HL-60 (cell line): ENCODE measurements around the gene SLC34A1.

Source experiments
- TF ChIP-seq, protein P1 (sequence below): IDR thresholded peaks from one replicate; pipeline ENCODE4 v1.5.1; 2011; ENCODE audit warnings: low read length, control low read depth, inconsistent platforms; ENCODE audit not compliant: insufficient read depth
- TF ChIP-seq, protein P2 (sequence below): IDR thresholded peaks from 2 replicates; pipeline ENCODE4 v1.6.1; 2012; ENCODE audit warnings: low read depth; ENCODE audit not compliant: insufficient replicate concordance

DNA sequence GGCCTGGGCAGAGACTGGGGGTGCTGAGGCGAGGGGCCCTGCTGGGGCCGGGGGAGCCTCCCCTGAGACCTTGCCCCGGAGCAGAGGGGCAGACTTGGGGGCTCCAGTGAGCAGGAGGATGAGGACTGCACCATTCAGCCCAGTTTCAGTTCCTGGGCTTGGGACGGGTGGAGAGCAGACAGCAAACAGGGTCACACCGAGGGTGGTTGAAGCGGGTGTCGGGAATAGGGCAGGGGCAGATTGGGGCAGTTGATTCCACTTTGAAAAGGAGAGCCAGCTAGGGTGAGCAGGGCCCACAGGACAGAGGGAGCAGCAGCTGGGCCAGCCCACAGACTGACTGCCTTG, 46.7 kb downstream of the SLC34A1 start:
- TF ChIP-seq, protein P1, sequence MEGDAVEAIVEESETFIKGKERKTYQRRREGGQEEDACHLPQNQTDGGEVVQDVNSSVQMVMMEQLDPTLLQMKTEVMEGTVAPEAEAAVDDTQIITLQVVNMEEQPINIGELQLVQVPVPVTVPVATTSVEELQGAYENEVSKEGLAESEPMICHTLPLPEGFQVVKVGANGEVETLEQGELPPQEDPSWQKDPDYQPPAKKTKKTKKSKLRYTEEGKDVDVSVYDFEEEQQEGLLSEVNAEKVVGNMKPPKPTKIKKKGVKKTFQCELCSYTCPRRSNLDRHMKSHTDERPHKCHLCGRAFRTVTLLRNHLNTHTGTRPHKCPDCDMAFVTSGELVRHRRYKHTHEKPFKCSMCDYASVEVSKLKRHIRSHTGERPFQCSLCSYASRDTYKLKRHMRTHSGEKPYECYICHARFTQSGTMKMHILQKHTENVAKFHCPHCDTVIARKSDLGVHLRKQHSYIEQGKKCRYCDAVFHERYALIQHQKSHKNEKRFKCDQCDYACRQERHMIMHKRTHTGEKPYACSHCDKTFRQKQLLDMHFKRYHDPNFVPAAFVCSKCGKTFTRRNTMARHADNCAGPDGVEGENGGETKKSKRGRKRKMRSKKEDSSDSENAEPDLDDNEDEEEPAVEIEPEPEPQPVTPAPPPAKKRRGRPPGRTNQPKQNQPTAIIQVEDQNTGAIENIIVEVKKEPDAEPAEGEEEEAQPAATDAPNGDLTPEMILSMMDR = no peak
- TF ChIP-seq, protein P2, sequence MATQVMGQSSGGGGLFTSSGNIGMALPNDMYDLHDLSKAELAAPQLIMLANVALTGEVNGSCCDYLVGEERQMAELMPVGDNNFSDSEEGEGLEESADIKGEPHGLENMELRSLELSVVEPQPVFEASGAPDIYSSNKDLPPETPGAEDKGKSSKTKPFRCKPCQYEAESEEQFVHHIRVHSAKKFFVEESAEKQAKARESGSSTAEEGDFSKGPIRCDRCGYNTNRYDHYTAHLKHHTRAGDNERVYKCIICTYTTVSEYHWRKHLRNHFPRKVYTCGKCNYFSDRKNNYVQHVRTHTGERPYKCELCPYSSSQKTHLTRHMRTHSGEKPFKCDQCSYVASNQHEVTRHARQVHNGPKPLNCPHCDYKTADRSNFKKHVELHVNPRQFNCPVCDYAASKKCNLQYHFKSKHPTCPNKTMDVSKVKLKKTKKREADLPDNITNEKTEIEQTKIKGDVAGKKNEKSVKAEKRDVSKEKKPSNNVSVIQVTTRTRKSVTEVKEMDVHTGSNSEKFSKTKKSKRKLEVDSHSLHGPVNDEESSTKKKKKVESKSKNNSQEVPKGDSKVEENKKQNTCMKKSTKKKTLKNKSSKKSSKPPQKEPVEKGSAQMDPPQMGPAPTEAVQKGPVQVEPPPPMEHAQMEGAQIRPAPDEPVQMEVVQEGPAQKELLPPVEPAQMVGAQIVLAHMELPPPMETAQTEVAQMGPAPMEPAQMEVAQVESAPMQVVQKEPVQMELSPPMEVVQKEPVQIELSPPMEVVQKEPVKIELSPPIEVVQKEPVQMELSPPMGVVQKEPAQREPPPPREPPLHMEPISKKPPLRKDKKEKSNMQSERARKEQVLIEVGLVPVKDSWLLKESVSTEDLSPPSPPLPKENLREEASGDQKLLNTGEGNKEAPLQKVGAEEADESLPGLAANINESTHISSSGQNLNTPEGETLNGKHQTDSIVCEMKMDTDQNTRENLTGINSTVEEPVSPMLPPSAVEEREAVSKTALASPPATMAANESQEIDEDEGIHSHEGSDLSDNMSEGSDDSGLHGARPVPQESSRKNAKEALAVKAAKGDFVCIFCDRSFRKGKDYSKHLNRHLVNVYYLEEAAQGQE = no peak
